Fibroblast of peridontal ligament (primary cell): Measurements from ENCODE around the gene ZMYND12.

Experiments used
- DNase-seq: peaks from one replicate; pipeline ENCODE4 v3.0.0-alpha.2; 2010; ENCODE audit errors: extremely low read depth

ZMYND12 gene

DNA sequence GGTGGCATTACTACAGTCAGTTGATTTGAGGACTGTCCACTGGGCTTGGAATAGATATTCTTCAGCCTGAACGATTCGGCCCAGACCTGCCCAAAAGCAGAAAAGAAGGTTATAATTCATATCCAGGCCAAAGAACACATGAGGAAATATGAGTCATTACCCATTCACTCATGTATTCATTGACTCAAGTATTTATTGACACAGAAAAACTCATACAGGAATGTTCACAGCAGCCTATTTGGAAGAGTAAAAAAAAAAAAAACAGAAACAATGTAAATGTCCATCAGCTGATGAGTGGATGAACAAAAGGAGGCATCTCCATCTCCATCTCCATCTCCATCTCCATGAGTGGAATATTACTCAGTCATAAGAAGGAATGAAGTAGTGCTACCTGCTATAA is 15.9 kb downstream of the ZMYND12 start:
- peak; percentile 70 for DNase-seq

DNA sequence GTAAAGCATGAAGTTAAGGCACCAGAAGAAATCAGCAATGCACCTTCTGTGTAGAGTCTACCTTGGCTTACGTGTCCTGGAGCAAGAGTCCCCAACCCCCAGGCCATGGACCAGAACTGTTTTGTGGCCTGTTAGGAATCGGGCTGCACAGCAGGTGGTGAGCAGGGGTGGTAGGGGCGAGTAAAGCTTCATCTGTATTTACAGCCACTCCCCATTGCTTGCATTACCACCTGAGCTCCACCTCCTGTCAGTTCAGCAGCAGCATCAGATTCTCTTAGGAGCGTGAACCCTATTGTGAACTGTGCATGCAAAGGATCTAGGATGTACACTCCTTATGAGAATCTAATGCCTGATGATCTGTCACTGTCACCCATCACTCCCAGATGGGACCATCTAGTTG is 21.5 kb downstream of the ZMYND12 start:
- no peak for DNase-seq

DNA sequence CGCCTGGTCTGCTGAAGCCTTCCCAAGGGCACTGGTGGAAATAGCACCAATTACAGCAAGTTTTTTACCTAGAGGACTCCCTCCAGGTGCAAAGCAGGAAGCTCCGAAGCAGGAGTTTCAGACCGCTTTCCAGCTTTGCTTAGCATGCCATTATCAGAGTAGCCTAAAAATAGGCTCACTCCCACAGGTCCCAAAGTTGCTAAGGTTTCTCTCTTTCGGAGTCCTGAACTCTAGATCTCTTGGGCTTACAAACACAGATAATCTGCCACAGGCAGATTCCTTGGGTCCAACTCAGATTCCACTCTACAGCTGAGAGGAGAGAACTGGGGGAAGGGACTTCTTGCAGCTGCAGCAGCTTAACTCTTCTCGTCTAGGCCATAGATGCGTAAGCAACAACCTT is 22.5 kb downstream of the ZMYND12 start:
- no peak for DNase-seq

DNA sequence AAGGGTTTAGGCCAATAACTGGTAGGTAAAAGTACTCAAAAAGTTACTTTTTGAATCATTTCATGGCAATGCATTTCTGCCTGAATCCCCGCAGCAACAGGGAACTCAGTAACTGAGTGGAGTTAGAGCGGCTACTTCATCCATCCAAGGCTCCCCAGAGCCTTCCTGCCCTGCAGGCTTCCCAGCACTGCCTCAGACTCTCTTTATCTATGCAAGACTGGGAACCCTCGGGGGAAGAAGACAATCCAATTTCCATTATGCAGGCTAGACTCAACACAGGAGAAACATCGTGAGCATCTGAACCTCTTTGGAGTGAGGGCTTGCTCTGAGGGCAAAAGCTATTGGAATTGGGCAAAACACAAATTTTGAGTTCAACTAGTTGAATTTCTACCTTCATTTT is 23.1 kb downstream of the ZMYND12 start:
- DNase-seq, result no peak

DNA sequence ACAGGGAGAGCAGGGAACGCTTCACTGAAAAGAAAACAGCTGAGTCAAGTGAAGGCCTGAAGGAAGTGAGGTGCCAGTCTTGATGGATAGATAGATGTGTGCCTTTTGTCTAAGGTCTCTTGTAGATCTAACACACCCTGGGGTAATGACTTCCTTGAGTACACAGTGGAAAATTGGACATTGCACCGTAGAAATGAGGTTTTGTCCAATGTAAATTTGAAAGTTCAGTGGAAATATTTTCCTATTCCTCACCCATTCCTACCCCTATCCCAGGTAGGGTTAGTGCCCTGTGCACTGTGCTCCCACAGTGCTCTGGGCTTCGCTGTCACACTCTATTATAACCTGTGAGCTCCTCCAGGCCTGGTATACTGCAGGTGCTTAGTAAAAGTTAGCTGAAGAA is 24.3 kb downstream of the ZMYND12 start:
- DNase-seq, result no peak

DNA sequence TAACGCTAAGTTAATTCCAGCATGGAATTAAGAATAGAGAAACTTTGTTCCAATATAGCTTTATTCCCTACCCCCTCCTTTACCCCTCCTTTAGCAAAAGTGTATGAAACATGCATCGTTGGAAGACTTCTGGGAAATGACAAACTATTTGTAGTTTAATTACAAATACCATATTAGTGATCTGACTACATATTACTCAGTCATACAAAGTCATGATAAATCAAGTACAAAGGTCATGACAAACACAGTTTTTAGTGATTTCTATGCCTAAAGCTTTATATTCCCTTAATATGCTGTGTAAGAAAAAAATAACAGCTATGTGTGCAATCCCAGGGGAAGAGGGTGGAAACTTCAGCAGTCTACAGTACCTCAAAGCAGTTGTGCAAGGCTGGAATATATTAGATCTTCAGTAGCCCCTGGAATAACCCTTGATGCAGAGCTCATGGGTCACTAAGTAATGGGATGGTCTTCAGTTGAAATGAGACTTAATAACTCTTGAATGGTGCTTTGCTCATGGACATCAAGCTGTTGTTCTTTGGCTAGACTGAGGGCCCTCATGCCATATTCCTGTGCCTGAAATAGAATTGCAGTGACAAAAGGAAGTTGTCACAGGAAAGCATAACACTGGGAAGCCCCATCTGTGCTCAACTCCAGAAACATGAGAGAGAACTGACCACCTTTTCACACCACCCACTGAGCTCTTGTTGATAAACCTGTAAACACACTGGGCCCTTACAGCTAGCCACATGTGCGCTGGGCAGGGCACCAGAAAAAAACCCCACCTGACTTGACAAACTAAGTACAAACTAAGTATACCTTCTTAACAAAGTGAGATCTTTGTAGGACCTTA is 25.3 kb downstream of the ZMYND12 start:
- peak; percentile 10 for DNase-seq

DNA sequence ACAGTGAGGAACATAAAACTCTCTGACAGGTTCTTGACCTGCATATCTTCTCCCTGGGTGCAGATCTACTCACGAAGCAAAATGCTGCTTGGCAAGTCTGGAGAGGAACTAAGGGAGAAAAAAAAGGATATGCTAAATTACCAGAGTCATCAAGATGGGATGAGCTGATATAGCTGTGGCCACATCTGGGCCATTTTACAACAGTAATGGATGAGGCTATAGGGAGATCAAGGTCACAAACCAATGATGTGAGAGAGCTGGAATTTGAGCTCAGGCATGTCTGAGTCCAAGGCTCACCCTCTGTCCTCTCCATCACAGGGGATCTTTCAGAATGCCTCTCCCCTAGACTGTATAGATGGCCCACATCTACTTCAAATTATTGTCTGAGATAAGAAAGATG is 26.2 kb downstream of the ZMYND12 start:
- DNase-seq, result no peak

DNA sequence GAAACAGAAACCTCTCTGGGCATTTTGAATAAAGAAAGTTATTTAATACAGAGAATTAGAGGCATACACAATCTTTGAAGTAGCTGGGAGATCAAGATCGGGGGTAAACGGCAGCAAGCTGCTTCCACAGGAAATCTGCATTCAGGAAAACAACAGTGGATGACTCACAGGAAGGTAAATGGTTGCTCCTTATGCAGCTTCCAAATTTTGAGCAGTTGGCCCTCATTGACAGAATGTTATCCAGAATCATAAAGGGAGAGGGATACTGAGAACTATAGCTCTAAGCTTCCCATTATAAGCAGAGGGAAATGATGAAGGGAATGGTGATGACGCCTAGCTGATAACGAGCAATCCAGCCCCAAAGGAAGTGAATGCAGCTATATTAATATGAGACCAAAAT is 28.6 kb downstream of the ZMYND12 start:
- no peak for DNase-seq

DNA sequence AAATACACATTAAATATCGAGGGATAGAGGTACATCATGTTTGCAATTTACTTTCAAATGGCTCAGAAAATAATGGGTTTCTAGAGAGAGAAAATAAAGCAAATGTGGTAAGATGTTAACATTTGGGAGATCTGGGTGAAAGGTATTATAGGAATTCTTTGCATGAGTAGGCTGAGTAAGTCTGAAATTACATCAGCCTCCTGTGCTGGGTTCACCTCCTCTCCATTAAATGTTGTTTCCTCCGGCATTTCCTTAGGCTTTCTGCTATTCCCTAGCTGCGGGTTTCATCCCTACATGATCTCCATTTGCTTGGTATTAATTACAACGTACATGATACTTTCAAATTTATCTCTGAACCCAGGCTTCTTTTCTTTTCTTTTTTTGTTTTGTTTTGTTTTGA is 31.6 kb downstream of the ZMYND12 start:
- DNase-seq, result peak; percentile 26

DNA sequence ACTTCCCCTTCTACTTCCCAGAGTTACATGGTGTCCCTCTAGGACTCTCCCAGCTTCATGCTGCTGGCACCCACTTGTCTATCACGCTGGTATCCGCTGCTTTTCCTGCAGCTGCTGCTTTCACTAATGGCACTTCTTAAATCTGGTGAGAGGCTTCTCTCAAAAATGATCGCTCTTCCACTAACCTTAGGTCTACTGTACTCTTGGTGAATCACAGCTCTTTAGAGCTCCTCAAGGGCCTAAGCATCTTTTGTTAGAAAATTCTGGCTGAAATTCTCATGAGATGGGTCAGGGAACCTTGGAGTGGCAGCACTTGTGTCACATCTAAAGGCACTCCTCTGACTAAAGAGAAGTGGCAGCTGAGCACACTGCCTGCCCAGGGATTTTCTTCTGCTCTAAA is 32.1 kb downstream of the ZMYND12 start:
- no peak for DNase-seq

DNA sequence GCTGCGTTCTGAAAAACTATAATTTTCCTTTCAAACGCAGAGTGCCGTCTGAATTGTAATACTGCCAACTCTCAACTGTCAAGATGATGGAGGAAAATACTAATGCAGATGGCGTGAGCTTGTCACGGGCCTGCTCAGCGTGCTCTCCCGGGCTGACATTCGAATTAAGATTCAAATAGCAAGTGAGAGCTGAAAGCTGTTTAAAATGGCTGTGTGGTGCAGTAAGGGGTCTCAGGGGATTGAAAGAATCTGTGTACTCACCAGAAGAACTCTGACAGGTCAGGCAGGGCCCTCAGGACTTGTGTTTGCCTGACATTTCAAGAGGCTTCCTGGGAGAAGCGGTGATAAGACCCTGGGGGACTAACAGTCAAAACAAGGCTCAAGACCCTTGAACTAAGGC is 33.1 kb downstream of the ZMYND12 start:
- DNase-seq, result no peak

DNA sequence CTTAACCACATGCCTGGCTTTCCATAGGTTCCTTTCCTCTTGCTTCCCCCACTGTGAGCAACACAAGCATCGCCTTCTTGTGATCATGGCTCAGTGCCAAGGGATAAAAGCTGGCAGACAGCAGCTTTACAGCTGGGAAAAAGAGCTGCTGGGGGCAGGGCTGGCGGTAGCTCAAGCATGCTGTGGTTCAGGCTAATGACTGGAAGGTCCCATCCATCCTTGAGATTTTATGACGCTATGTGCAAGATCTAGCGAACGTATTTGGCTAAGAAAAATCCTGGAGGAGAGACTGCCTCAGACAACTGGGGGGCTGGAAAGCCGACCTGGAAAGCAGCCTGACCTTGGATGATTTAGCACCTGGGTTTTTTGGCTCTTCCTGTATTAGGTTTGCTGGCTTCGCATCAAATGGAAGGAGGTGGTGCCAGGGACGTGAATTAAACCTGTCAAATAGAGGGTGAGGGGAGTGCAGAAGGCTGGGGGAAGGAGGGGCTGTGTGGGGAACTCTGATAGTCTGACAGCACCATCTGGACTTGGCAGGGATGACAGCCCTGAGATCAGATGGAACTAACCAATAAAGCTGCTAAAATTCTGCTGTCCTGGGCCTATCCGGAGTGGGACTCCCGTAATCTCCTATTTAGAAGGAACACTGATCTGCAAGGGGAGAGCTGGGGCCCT is 34.8 kb downstream of the ZMYND12 start:
- DNase-seq, result peak; percentile 78

DNA sequence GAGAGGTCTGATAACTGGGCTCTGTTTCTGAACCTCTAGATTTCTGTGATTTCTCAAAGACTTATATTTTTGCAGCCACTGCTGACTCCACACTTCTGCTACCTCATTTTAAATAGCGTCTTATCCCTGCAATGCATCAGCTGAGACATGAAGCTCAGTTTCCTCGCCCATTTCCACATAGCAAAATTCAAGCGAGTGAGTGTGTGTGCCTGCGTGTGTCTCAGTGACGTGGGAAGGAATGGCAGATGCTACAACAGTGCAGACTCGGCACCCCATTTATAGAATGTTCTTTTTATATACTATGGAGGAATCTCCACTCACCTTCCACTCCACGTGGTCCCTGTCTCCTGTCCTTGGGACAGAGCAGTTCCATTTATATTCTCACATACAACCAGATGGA is 35.7 kb downstream of the ZMYND12 start:
- no peak for DNase-seq

DNA sequence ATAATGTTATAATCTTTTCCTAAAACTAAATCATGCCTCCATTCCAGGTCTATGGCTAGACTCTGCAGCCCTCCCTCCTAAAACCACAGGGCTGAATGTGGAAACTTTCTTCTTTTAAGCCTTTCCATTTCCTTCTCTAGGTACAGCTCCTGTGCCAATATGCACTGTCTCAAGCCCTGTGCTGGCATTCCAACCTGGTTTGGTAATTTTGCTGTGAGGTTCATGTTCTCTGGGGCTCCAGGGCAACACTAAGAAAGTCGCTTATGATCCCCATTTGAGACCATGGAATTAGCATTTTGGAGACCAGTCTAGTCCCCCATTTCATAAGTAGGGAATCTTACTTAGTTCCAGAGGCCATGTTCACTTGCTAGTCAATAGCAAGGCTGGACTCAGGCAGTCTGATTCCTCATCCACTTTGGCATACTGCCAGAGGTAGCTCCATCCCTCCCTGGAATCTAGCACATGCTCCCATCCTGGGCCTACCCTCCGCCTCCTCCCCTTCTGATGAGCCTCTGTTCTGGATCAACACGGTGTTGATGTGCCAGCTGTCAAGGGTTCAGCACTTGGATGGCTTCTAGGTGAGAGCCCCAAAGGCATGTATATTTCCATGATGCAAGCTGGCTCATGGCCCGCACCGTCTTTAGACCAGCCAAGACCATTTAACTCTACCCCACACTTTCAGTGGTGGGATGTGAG is 36.5 kb downstream of the ZMYND12 start:
- no peak for DNase-seq

DNA sequence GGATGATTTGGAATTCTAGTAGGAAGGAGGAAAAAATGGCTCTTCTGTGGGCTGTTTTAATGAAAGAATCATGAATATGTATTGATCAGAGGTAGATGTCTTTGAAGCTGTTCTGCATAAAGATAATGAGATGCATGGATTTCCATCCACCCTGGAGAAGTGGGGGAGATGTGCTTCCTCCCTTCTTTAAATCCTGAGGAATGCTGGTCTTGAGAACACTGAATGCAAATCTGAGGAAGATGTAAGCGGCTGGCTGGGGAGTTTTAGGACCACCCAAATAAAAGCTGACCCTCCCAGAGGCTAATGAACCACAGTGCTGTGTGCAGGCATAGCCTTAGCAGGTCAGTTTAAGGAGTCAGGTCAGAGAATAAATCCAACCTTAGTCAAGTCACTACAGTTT is 37.3 kb downstream of the ZMYND12 start:
- no peak for DNase-seq

DNA sequence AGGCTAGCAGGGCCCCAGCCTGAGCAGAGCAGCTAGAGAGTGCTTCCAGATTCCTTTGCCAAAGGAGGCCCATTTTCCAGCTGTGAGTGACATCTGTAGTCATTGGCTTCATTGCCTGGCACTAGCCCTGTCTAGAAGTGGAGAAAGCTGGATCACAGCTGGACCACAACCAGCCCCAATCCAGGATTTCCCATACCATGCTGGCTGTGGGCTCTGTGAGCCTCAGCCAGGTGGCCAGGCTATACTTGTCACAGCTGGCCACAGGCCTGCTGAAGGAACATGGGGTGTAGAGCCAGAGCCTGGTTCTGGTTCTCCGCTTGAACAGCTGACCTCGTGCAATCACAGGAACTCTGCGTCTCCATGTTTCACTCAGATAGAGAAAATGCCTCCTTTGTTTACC is 38.7 kb downstream of the ZMYND12 start:
- no peak for DNase-seq

DNA sequence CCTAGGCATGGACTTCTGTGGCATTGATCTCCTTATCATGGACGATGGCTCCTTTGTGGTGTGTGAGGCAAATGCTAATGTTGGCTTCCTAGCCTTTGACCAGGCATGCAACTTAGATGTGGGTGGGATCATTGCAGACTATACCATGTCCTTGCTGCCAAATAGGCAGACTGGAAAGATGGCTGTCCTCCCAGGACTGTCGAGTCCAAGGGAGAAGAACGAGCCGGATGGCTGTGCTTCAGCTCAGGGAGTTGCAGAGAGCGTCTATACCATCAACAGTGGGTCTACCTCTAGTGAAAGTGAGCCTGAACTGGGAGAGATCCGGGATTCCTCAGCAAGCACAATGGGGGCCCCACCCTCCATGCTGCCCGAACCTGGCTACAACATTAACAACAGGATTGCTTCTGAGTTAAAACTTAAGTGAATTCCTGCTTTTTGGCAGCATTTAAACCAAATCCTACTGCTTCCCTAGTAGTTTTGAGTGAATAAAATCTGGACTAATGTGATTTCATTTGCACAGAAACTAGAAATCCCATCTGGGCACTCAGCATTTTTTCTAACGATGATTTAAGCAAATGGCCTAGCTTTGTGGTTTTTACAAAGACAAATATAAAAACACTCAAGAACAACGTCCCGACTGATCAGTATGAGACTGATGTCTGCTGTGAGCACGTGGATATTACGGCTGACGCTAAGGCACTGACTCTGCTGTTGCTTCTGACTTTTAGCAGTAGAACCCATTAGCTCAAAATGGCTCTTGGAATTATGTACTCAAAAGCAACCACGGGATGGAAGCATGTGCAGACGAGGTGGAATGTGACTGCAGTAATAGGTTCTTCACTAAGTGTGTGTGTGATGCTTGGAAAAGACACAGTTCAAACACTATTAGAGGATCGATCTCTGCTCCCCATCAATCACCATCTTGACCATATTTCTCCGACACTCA is 41.0 kb downstream of the ZMYND12 start:
- DNase-seq, result no peak

DNA sequence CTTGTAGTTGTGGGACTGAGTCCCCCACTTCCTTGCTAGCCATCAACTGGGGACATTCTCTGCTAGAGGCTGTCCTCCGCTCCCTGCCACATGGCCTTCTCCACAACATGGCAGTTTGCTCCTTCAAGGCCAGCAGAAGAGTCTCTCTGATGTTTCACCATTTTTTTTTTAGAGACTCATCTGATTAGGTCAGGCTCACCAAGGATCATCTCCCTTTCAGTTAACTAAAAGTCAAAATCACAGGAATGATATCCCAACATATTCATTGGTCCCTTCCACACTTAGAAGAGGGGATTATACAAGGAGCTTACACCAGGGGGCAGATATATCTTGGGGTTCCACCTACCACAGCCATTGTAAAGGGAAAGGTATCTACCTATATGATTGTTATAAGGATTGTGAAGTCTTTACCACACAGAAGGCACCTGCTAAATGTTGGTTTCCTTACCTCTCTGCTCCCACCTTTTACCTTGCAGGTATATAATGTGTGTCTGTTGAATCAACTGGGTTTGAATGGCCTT is 51.9 kb downstream of the ZMYND12 start:
- no peak for DNase-seq

DNA sequence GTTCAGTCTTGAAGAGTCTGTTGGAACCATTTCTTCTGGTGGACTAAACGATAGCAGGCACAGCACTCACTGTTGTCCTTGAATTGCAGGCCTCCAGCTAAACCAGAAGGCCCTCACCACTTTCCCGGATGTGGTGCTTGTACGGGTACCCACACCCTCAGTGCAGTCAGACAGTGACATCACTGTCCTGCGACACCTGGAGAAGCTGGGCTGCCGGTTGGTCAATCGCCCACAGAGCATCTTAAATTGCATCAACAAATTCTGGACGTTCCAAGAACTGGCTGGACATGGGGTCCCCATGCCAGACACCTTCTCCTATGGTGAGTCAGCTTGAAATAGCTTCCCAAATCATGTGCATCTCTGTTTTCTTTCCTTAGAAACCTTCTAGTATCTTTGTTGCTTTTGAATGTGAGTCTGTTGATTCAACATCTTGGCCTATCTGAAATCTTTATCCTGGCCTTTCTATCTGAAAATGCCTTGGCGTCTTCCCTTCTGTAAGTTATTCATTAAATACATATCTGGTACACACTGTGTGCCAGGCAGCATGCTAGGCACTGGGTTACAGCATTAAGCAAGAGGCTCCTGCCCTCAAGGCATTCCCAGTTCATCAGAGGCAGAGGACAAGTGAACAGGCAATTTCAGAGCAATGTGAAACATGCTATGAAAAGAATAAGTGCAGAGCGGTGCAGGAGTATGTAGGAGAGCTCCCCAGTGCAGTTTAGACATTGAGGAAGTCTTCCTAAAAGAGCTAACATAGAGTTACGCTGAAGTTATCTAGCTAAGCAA is 56.3 kb downstream of the ZMYND12 start:
- no peak for DNase-seq

DNA sequence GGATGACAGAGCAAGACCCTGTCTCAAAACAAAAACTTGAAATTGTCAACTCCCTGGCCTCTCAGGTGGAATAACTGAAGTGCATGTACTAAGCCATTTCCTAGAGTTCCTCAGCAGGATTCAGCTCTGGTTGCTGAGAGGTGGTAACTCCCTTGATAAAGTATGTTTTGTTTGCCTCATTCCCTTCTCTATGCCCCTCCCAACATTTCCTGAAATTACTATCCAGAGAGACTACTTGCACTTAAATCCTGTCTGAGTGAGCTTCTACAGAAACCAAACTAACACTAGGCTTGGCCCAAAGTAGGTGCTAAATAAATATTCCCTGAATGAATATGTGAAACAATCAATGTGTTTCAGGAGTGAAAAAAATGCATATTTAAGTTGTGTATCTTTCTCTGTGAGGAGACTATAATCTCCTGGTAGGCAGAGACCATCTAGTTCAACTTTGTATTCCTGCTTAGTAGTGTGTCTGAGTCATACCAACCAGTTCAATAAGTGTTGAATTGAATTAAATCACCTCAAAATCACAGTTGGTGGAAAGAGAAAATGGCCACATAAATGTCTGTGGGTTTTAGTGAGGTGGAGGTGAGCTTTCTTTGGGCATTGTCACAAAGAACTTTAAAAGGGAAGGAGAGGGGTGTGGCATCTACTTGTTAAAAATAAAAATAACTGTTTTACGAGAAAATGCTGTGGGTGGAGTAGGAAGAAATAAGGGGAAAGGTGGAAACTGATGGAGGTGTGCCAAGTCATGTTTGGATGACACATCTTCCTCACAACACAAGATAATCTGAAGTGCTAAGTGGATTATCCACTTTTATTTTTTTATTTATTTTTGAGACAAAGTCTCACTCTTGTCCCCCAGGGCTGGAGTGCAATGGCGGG is 62.6 kb downstream of the ZMYND12 start:
- no peak for DNase-seq
